GM12878 (cell line): ENCODE data around the gene DIMT1. TPM values are rescaled to one million over a fixed set of nuclear protein-coding genes. Genes with fewer than 3 reads are reported as not detected.

Source experiments
- BCL3 ChIP-seq: IDR thresholded peaks from 2 replicates; pipeline ENCODE4 v1.6.1; 2011; ENCODE audit warnings: borderline replicate concordance, low read depth, mild to moderate bottlenecking, moderate library complexity, low read length; ENCODE audit not compliant: insufficient read depth, poor library complexity, severe bottlenecking
- CBX5 ChIP-seq: sonication (generic); IDR thresholded peaks from 2 replicates; pipeline ENCODE4 v1.6.1; 2016; ENCODE audit warnings: low read depth, moderate library complexity, mild to moderate bottlenecking, inconsistent platforms
- CHD1 ChIP-seq: IDR thresholded peaks from 2 replicates; pipeline ENCODE4 v1.6.1; 2012; ENCODE audit warnings: low read depth, low read length, improper control_type of control experiment
- ESRRA ChIP-seq: IDR thresholded peaks from 2 replicates; pipeline ENCODE4 v1.6.1; 2012; ENCODE audit warnings: mild to moderate bottlenecking, low read length, improper control_type of control experiment
- FOXM1 ChIP-seq: IDR thresholded peaks from 2 replicates; pipeline ENCODE4 v1.6.1; 2012; ENCODE audit warnings: low read depth, mild to moderate bottlenecking, inconsistent platforms, low read length, moderate library complexity
- HSF1 ChIP-seq: fragments of 150-350 bp; IDR thresholded peaks from 2 replicates; pipeline ENCODE4 v1.6.1; 2014; ENCODE audit warnings: mild to moderate bottlenecking, low read depth, low read length
- IKZF1 ChIP-seq: fragments of 450-650 bp; conservative IDR thresholded peaks from 2 replicates; pipeline ENCODE4 v1.6.1; 2017; ENCODE audit warnings: antibody characterized with exemption, mild to moderate bottlenecking
- IRF5 ChIP-seq: fragments of 450-650 bp; IDR thresholded peaks from 2 replicates; pipeline ENCODE4 v1.6.1; 2017; ENCODE audit warnings: borderline replicate concordance
- MEF2A ChIP-seq: IDR thresholded peaks from 2 replicates; pipeline ENCODE4 v1.6.1; 2011; ENCODE audit warnings: low read depth, mild to moderate bottlenecking, low read length, moderate library complexity; ENCODE audit not compliant: insufficient read depth
- MYB ChIP-seq: fragments of 150-350 bp; IDR thresholded peaks from 2 replicates; pipeline ENCODE4 v1.6.1; 2014; ENCODE audit warnings: mild to moderate bottlenecking, low read depth, low read length, borderline replicate concordance
- NFXL1 ChIP-seq: fragments of 450-650 bp; IDR thresholded peaks from 2 replicates; pipeline ENCODE4 v1.6.1; 2017; ENCODE audit warnings: antibody characterized with exemption, mild to moderate bottlenecking, borderline replicate concordance
- NFYB ChIP-seq: IDR thresholded peaks from 2 replicates; pipeline ENCODE4 v1.6.1; 2011; ENCODE audit warnings: low read depth, mild to moderate bottlenecking, low read length, improper control_type of control experiment, moderate library complexity; ENCODE audit not compliant: insufficient read depth
- NR2F1 ChIP-seq: fragments of 450-650 bp; conservative IDR thresholded peaks from 2 replicates; pipeline ENCODE4 v1.6.1; 2017; ENCODE audit warnings: mild to moderate bottlenecking
- PAX8 ChIP-seq: fragments of 450-650 bp; IDR thresholded peaks from 2 replicates; pipeline ENCODE4 v1.6.1; 2017; ENCODE audit warnings: mild to moderate bottlenecking, moderate library complexity
- PKNOX1 ChIP-seq: fragments of 450-650 bp; IDR thresholded peaks from 2 replicates; pipeline ENCODE4 v1.6.1; 2016; ENCODE audit warnings: mild to moderate bottlenecking
- PML ChIP-seq: IDR thresholded peaks from 2 replicates; pipeline ENCODE4 v1.6.1; 2012; ENCODE audit warnings: low read length, inconsistent platforms
- RELA ChIP-seq: fragments of 450-650 bp; IDR thresholded peaks from 2 replicates; pipeline ENCODE4 v1.8.0; 2014; ENCODE audit warnings: borderline replicate concordance; ENCODE audit not compliant: partially characterized antibody
- REST ChIP-seq: IDR thresholded peaks from 2 replicates; pipeline ENCODE4 v1.6.1; 2012; ENCODE audit warnings: mild to moderate bottlenecking, low read depth, low read length
- SIN3A ChIP-seq: IDR thresholded peaks from 2 replicates; pipeline ENCODE4 v1.6.1; 2012; ENCODE audit warnings: low read depth, low read length, improper control_type of control experiment
- SMC3 ChIP-seq: IDR thresholded peaks from 2 replicates; pipeline ENCODE4 v1.6.1; 2011; ENCODE audit warnings: low read length, improper control_type of control experiment, borderline replicate concordance
- ZNF622 ChIP-seq: fragments of 450-650 bp; IDR thresholded peaks from 2 replicates; pipeline ENCODE4 v1.6.1; 2017; ENCODE audit warnings: mild to moderate bottlenecking, inconsistent platforms
- ZSCAN29 ChIP-seq: fragments of 450-650 bp; IDR thresholded peaks from 2 replicates; pipeline ENCODE4 v1.6.1; 2017; ENCODE audit warnings: mild to moderate bottlenecking, moderate library complexity
- polyA plus RNA-seq, 11 experiments: library from polyadenylated mRNA; depleted of rRNA in 4 of 11; unstranded in 6 of 11; stranded (reverse) in 5 of 11; fragments of >200 nt; fragmentation: Nextera tagmentation in 4 of 11; fragmentation: Illumina TruSeq in 1 of 11; extraction: Ambion mirVana in 4 of 11; extraction: Trizol in 1 of 11; gene quantifications; 1 replicate in 1 of 11; 2 replicates in 10 of 11; pipeline versions ENCODE4 v1.2.1 to v1.2.3, GENCODE V29; 2011 to 2016; ENCODE audit warnings: inconsistent platforms in 2 of 11, missing spikeins in 2 of 11, low read depth in 1 of 11
- total RNA-seq, 4 experiments: library from RNA; depleted of rRNA in 3 of 4; stranded (reverse); fragments of >200 nt in 3 of 4; fragmentation: Illumina TruSeq in 1 of 4; extraction: Trizol in 1 of 4; gene quantifications; 2 replicates each; pipeline versions ENCODE4 v1.2.1 to v1.2.3, GENCODE V29; 2013 to 2021

The DIMT1 gene
- total and polyA plus RNA-seq, 10 of the 15 experiments (the other 5 are each of a cell fraction or from before 2014, with no cell fraction given): 19.0 to 66.2 (median 31.6) TPM

- TF ChIP-seq HSF1: no peak
- no peak for TF ChIP-seq IRF5
- no peak for TF ChIP-seq SMC3
- TF ChIP-seq REST: no peak
- no peak for TF ChIP-seq MEF2A
- TF ChIP-seq IKZF1: peak; percentile 88
- TF ChIP-seq NFXL1: no peak
- peak; percentile 63; the same call in 1 of the 2 replicates for TF ChIP-seq NFYB
- 0 out of 2 replicates have a peak, but pooled peaks have one; percentile 21 for TF ChIP-seq PKNOX1
- no peak for TF ChIP-seq NR2F1
- TF ChIP-seq ZSCAN29: no peak
- no peak for TF ChIP-seq CHD1
- TF ChIP-seq BCL3: no peak
- no peak for TF ChIP-seq CBX5
- TF ChIP-seq MYB: no peak
- no peak for TF ChIP-seq PML
- no peak for TF ChIP-seq PAX8
- TF ChIP-seq RELA: peak; percentile 91
- peak; percentile 98 for TF ChIP-seq SIN3A
- TF ChIP-seq ZNF622: no peak
- no peak for TF ChIP-seq FOXM1
- TF ChIP-seq ESRRA: 0 out of 2 replicates have a peak, but pooled peaks have one; percentile 20
Observed at GRCh38 chr5:62412549-62413329, 9.0 kb upstream of the DIMT1 start, which contains the start of gene IPO11 (continued).
